B cell (primary cell): ENCODE data around the gene KISS1R. TPM values are rescaled to one million over a fixed set of nuclear protein-coding genes. Genes with fewer than 3 reads are reported as not detected.

Experiments used
- ATAC-seq: fragments of 200-7000 bp; cut with Tn5 transposase; one replicate; pipeline ENCODE4 v1.10.0; 2021; ENCODE audit warnings: low read depth, mild to moderate bottlenecking, moderate number of reproducible peaks, moderate library complexity
- CTCF ChIA-PET: fragments of 350-600 bp; sonication (Branson Sonifier 250); formaldehyde crosslinking; loops from one replicate; lab custom pipeline; 2021; ENCODE audit warnings: antibody characterized with exemption, inconsistent platforms; lab: Charles Lee
- POLR2A ChIA-PET: fragments of 350-600 bp; sonication (Branson Sonifier 250); formaldehyde crosslinking; loops from one replicate; lab custom pipeline; 2021; ENCODE audit warnings: antibody characterized with exemption; lab: Charles Lee
- DNase-seq: peaks from one replicate; pipeline ENCODE4 v3.0.0; 2013
- H2AFZ ChIP-seq: 2 replicates; pipeline ENCODE4 v1.6.1; 2012; ENCODE audit warnings: mild to moderate bottlenecking, low read depth, low read length; ENCODE audit not compliant: insufficient read depth, poor library complexity, severe bottlenecking
- H3K27ac ChIP-seq, 2 donors: 1 replicate in 1 of 2; 2 replicates in 1 of 2; pipeline ENCODE4 v1.5.1; 2012 to 2013; ENCODE audit warnings: low read length in 2 of 2, mild to moderate bottlenecking in 2 of 2, moderate library complexity in 1 of 2
- H3K27me3 ChIP-seq, 4 experiments: fragments of 200-600 bp in 1 of 4; sonication (generic) in 1 of 4; replicated peaks in 1 of 4; 1 replicate in 2 of 4; 2 replicates in 2 of 4; pipeline versions ENCODE4 v1.6.1 to v1.7.0; 2013 to 2016; ENCODE audit warnings: low read length in 3 of 4, mild to moderate bottlenecking in 2 of 4, mixed read lengths in 1 of 4, moderate library complexity in 1 of 4; ENCODE audit not compliant: insufficient read depth in 4 of 4, control insufficient read depth in 3 of 4; ENCODE audit errors: control extremely low read depth in 1 of 4
- H3K36me3 ChIP-seq, 2 experiments: replicated peaks in 1 of 2; 1 replicate in 1 of 2; 2 replicates in 1 of 2; pipeline versions ENCODE4 v1.6.1 to v1.7.1; 2013; ENCODE audit warnings: low read length in 1 of 2; ENCODE audit not compliant: insufficient read depth in 2 of 2, control insufficient read depth in 1 of 2; ENCODE audit errors: control extremely low read depth in 1 of 2, extremely low read depth in 1 of 2
- H3K4me1 ChIP-seq, 2 donors: fragments of 200-600 bp in 1 of 2; sonication (generic) in 1 of 2; 1 replicate in 1 of 2; 2 replicates in 1 of 2; pipeline versions ENCODE4 v1.5.1 to v1.6.1; 2013 to 2017; ENCODE audit warnings: low read length in 2 of 2; ENCODE audit not compliant: control insufficient read depth in 2 of 2, insufficient read depth in 2 of 2
- H3K4me2 ChIP-seq: replicated peaks from 2 replicates; pipeline ENCODE3; 2012; ENCODE audit warnings: mild to moderate bottlenecking, low read depth, low read length; ENCODE audit not compliant: poor library complexity, severe bottlenecking
- H3K4me3 ChIP-seq, 5 experiments: fragments of 200-600 bp in 1 of 5; sonication (generic) in 1 of 5; 1 replicate in 3 of 5; 2 replicates in 2 of 5; pipeline versions ENCODE4 v1.5.1 to v1.7.0; 2011 to 2016; ENCODE audit warnings: low read length in 4 of 5, mild to moderate bottlenecking in 4 of 5, low read depth in 2 of 5, control low read depth in 1 of 5, moderate library complexity in 1 of 5; ENCODE audit not compliant: insufficient read depth in 1 of 5; ENCODE audit errors: control extremely low read depth in 1 of 5, extremely low read depth in 1 of 5
- H3K79me2 ChIP-seq: fragments of 200-600 bp; sonication (generic); one replicate; pipeline ENCODE4 v1.6.0; 2016; ENCODE audit warnings: low read length; ENCODE audit not compliant: control insufficient read depth, insufficient read depth
- H3K9ac ChIP-seq: fragments of 200-600 bp; sonication (generic); 2 replicates; pipeline ENCODE4 v1.6.1; 2017; ENCODE audit warnings: mild to moderate bottlenecking, low read length, moderate library complexity
- H3K9me3 ChIP-seq, 3 donors: one replicate each; pipeline versions ENCODE4 v1.6.1 to v1.7.1; 2013; ENCODE audit warnings: low read length in 2 of 3; ENCODE audit not compliant: control insufficient read depth in 2 of 3, insufficient read depth in 1 of 3; ENCODE audit errors: control extremely low read depth in 1 of 3
- H4K20me1 ChIP-seq: 2 replicates; pipeline ENCODE4 v1.6.0; 2012; ENCODE audit warnings: mild to moderate bottlenecking, low read length; ENCODE audit not compliant: insufficient read depth, control insufficient read depth, poor library complexity, severe bottlenecking
- H3K27ac Mint-ChIP-seq: one replicate; pipeline ENCODE4 v1.8.0; 2021; ENCODE audit warnings: mixed read lengths
- H3K27me3 Mint-ChIP-seq: one replicate; pipeline ENCODE4 v1.8.0; 2021; ENCODE audit warnings: mixed read lengths
- H3K4me1 Mint-ChIP-seq: one replicate; pipeline ENCODE4 v1.8.0; 2021; ENCODE audit warnings: mixed read lengths
- H3K4me3 Mint-ChIP-seq: one replicate; pipeline ENCODE4 v1.8.0; 2021; ENCODE audit warnings: mixed read lengths
- H3K9me3 Mint-ChIP-seq: one replicate; pipeline ENCODE4 v1.8.0; 2022; ENCODE audit warnings: mixed read lengths; ENCODE audit not compliant: insufficient read depth
- EZH2 ChIP-seq: IDR thresholded peaks from 2 replicates; pipeline ENCODE4 v1.6.1; 2012; ENCODE audit warnings: borderline replicate concordance, low read depth, mild to moderate bottlenecking, moderate library complexity, low read length; ENCODE audit not compliant: insufficient read depth, poor library complexity, severe bottlenecking
- WGBS: methylation state at CpG from one replicate; pipeline ENCODE4 v1.1.5; 2013; ENCODE audit warnings: missing lambda C conversion rate; ENCODE audit not compliant: insufficient coverage; 5-methylcytosine and 5-hydroxymethylcytosine counted together
- intact Hi-C: fragments of 100-400 bp; cut with micrococcal nuclease; formaldehyde crosslinking; loops from one replicate; pipeline ENCODE4 v1.10.0; 2022
- polyA plus RNA-seq: library from polyadenylated mRNA; depleted of rRNA; stranded (reverse); fragments of >200 nt; gene quantifications from 2 replicates; pipeline ENCODE4 v1.2.3, GENCODE V29; 2012
- total RNA-seq, 2 donors: library from RNA; stranded (reverse); fragments of 120-200 nt in 1 of 2; gene quantifications; 1 replicate in 1 of 2; 2 replicates in 1 of 2; pipeline versions ENCODE4 v1.2.3 to v1.2.4, GENCODE V29; 2013 to 2022
- TF ChIP-seq, protein P1 (sequence below): fragments of 200-600 bp; IDR thresholded peaks from one replicate; pipeline ENCODE4 v1.8.0; 2022; ENCODE audit warnings: antibody characterized with exemption, mild to moderate bottlenecking

Gene KISS1R
- total and polyA plus RNA-seq, 2 donors (not counting 1 experiment from before 2014, with no cell fraction given), result 0.79 to 1.3 TPM

DNA sequence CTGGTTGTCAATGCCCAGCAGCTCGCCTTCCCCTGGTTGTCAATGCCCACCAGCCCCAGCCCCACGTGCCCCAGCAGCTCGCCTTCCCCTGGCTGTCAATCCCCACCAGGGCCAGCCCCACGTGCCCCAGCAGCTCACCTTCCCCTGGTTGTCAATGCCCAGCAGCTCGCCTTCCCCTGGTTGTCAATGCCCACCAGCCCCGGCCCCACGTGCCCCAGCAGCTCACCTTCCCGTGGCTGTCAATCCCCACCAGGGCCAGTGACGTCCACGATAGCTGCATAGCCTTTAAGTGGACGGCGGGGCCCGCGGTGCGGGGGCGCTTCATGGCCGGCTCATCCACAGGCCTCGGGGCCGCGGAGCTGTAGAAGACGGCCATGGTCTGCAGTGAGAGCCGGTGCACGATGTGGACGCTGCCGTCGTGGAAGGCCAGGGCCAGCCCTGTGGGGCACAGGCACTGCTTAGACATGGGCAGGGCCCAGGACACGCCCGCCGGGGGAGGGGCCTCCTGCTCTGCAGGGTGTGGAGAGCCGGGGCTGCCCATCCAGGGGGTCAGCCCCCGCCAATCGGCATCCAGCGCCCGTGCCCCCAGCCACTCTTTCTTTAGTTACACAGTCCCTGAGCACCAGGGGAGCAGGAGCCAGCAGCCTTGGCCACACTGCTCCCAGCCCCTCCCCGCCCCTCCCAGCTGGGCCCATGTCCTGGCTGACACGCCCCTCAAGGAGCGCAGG lies 37.3 kb upstream of the KISS1R start:
- no peak for ATAC-seq
- intact Hi-C loops, result no loop called here
- no peak overlapping the region for H2AFZ ChIP-seq

More for the DNA sequence above, 37.3 kb upstream of the KISS1R start:
- Histone ChIP-seq H3K9ac (no peak overlapping the region), H3K27me3 (no peaks in the 10 kb centered on the region), H3K9me3 (peaks cover 0 to 3% (median 0%) of the 10 kb centered on the region in 3 donors), H3K4me1 (peaks cover 0 to 3% of the 10 kb centered on the region in 2 donors), H3K4me3 (no peak overlapping the region), H3K79me2 (peaks cover 46% of the 10 kb centered on the region), H4K20me1 (peaks cover 40% of the 10 kb centered on the region), H3K27ac (no peak overlapping the region), H3K4me2 (no peak overlapping the region), H3K36me3 (peaks cover 0 to 49% of the 10 kb centered on the region in 2 experiments)
- DNase-seq, result no peak
- WGBS, result 93% methylated on average over 33 of the region's 37 CpGs
- Mint-ChIP-seq H3K27ac (no peak overlapping the region), H3K27me3 (no peaks in the 10 kb centered on the region), H3K4me1 (no peaks in the 10 kb centered on the region), H3K9me3 (no peaks in the 10 kb centered on the region), H3K4me3 (no peak overlapping the region)
- ChIA-PET POLR2A (interaction anchor here (1.4 kb wide), 1 partner anchor 29 kb away, joined by 10 read pairs; no protein-coding TSS in a partner anchor), CTCF (interaction anchor here (1.4 kb wide), 1 partner anchor 29 kb away, joined by 4 read pairs; no protein-coding TSS in a partner anchor)
- TF ChIP-seq, protein P1, sequence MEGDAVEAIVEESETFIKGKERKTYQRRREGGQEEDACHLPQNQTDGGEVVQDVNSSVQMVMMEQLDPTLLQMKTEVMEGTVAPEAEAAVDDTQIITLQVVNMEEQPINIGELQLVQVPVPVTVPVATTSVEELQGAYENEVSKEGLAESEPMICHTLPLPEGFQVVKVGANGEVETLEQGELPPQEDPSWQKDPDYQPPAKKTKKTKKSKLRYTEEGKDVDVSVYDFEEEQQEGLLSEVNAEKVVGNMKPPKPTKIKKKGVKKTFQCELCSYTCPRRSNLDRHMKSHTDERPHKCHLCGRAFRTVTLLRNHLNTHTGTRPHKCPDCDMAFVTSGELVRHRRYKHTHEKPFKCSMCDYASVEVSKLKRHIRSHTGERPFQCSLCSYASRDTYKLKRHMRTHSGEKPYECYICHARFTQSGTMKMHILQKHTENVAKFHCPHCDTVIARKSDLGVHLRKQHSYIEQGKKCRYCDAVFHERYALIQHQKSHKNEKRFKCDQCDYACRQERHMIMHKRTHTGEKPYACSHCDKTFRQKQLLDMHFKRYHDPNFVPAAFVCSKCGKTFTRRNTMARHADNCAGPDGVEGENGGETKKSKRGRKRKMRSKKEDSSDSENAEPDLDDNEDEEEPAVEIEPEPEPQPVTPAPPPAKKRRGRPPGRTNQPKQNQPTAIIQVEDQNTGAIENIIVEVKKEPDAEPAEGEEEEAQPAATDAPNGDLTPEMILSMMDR, result no peak
- TF ChIP-seq EZH2, result no peak
